Measurements from ENCODE around the gene KCNF1.

GRCh38 chr2:10922307-10923007 is 10.7 kb downstream of the KCNF1 start:
- TF ChIP-seq POLR2AphosphoS5 (IDR thresholded peaks at IDR 0.05; ENCODE audit: low read depth, low read length), result no peak
- TF ChIP-seq TAF1 (IDR thresholded peaks at IDR 0.05; ENCODE audit: borderline replicate concordance, low read depth, low read length), result no peak

Data from GM12892 (cell line).